ENCODE measurements around the gene C6orf47.
A peak's percentile ranks its signal among the peaks of the same experiment; 100 is the strongest.

C6orf47 gene

GRCh38 chr6:31662124-31662723 is 1.6 kb upstream of the C6orf47 start:
- Histone ChIP-seq H3K4me3 (ENCODE audit: low read depth, low read length, poor library complexity, severe bottlenecking) (no peak overlapping the region), H3K9ac (ENCODE audit: low read length) (no peak overlapping the region), H2AFZ (ENCODE audit: low read length) (no peak overlapping the region), H4K20me1 (ENCODE audit: insufficient read depth, low read length) (no peaks in the 10 kb centered on the region), H3K4me1 (ENCODE audit: insufficient read depth, low read length, severe bottlenecking) (peaks cover 68% of the 10 kb centered on the region), H3K79me2 (ENCODE audit: insufficient read depth, low read length) (peaks cover 28% of the 10 kb centered on the region), H3K36me3 (ENCODE audit: insufficient read depth, low read length) (peaks cover 29% of the 10 kb centered on the region; the same call in 1 of the 2 replicates), H3K9me2 (ENCODE audit: low read depth, low read length) (no peaks in the 10 kb centered on the region), H3K27me3 (ENCODE audit: insufficient read depth, low read length) (no peaks in the 10 kb centered on the region), H3K9me3 (ENCODE audit: low read length) (no peaks in the 10 kb centered on the region), H3K27ac (ENCODE audit: low read depth, low read length, poor library complexity, severe bottlenecking) (no peak overlapping the region), H3K4me2 (ENCODE audit: low read length) (no peak overlapping the region), H3F3A (ENCODE audit: insufficient read depth, low read length) (no peaks in the 10 kb centered on the region)
- TF ChIP-seq CTCF (IDR thresholded peaks at IDR 0.05; ENCODE audit: low read length), result no peak
- TF ChIP-seq EZH2 (IDR thresholded peaks at IDR 0.05; ENCODE audit: borderline replicate concordance, low read length), result no peak

- peaks cover 23% of the 10 kb centered on the region for H3K79me2 ChIP-seq (ENCODE audit: insufficient read depth, low read length)
- H3K4me2 ChIP-seq (ENCODE audit: low read length), result peak overlapping the region; percentile 97
- H4K20me1 ChIP-seq (ENCODE audit: insufficient read depth, low read length), result no peaks in the 10 kb centered on the region
- peak overlapping the region; percentile 89 for H3K4me3 ChIP-seq (ENCODE audit: low read depth, low read length, poor library complexity, severe bottlenecking)
- H3K27ac ChIP-seq (ENCODE audit: low read depth, low read length, poor library complexity, severe bottlenecking), result peak overlapping the region; percentile 38
- H3K27me3 ChIP-seq (ENCODE audit: insufficient read depth, low read length), result no peaks in the 10 kb centered on the region
- H2AFZ ChIP-seq (ENCODE audit: low read length), result no peak overlapping the region
- peak overlapping the region; percentile 94; the same call in 1 of the 2 replicates for H3K9ac ChIP-seq (ENCODE audit: low read length)
- peaks cover 62% of the 10 kb centered on the region for H3K4me1 ChIP-seq (ENCODE audit: insufficient read depth, low read length, severe bottlenecking)
- peaks cover 22% of the 10 kb centered on the region; the same call in 1 of the 2 replicates for H3K36me3 ChIP-seq (ENCODE audit: insufficient read depth, low read length)
- H3F3A ChIP-seq (ENCODE audit: insufficient read depth, low read length), result no peaks in the 10 kb centered on the region
- TF ChIP-seq CTCF (IDR thresholded peaks at IDR 0.05; ENCODE audit: low read length) (no peak), EZH2 (IDR thresholded peaks at IDR 0.05; ENCODE audit: borderline replicate concordance, low read length) (no peak)
- no peaks in the 10 kb centered on the region for H3K9me3 ChIP-seq (ENCODE audit: low read length)
- no peaks in the 10 kb centered on the region for H3K9me2 ChIP-seq (ENCODE audit: low read depth, low read length)
Observed at GRCh38 chr6:31661262-31662123, 915 bp upstream of the C6orf47 start.

- no peaks in the 10 kb centered on the region for H3F3A ChIP-seq (ENCODE audit: insufficient read depth, low read length)
- H3K9me2 ChIP-seq (ENCODE audit: low read depth, low read length), result no peaks in the 10 kb centered on the region
- H3K27ac ChIP-seq (ENCODE audit: low read depth, low read length, poor library complexity, severe bottlenecking), result peak overlapping the region; percentile 54
- peaks cover 60% of the 10 kb centered on the region for H3K4me1 ChIP-seq (ENCODE audit: insufficient read depth, low read length, severe bottlenecking)
- no peaks in the 10 kb centered on the region for H3K9me3 ChIP-seq (ENCODE audit: low read length)
- no peaks in the 10 kb centered on the region for H4K20me1 ChIP-seq (ENCODE audit: insufficient read depth, low read length)
- H3K79me2 ChIP-seq (ENCODE audit: insufficient read depth, low read length), result peaks cover 18% of the 10 kb centered on the region; the same call in 1 of the 2 replicates
- H2AFZ ChIP-seq (ENCODE audit: low read length), result no peak overlapping the region
- TF ChIP-seq EZH2 (IDR thresholded peaks at IDR 0.05; ENCODE audit: borderline replicate concordance, low read length), result no peak
- TF ChIP-seq CTCF (IDR thresholded peaks at IDR 0.05; ENCODE audit: low read length), result no peak
- H3K36me3 ChIP-seq (ENCODE audit: insufficient read depth, low read length), result peaks cover 17% of the 10 kb centered on the region; the same call in 1 of the 2 replicates
- H3K9ac ChIP-seq (ENCODE audit: low read length), result peak overlapping the region; percentile 94
- peak overlapping the region; percentile 89 for H3K4me3 ChIP-seq (ENCODE audit: low read depth, low read length, poor library complexity, severe bottlenecking)
- peak overlapping the region; percentile 97 for H3K4me2 ChIP-seq (ENCODE audit: low read length)
- no peaks in the 10 kb centered on the region for H3K27me3 ChIP-seq (ENCODE audit: insufficient read depth, low read length)
Observed at GRCh38 chr6:31659649-31660380, 763 bp downstream of the C6orf47 start.

Measured in OCI-LY1 (cell line).